Measurements from ENCODE around the gene DNAJC8. TPM values are rescaled to one million over a fixed set of nuclear protein-coding genes. Genes with fewer than 3 reads are reported as not detected.

DNAJC8 gene
- total RNA-seq, 1 donor from 2014 or later = 90.2 TPM

DNA sequence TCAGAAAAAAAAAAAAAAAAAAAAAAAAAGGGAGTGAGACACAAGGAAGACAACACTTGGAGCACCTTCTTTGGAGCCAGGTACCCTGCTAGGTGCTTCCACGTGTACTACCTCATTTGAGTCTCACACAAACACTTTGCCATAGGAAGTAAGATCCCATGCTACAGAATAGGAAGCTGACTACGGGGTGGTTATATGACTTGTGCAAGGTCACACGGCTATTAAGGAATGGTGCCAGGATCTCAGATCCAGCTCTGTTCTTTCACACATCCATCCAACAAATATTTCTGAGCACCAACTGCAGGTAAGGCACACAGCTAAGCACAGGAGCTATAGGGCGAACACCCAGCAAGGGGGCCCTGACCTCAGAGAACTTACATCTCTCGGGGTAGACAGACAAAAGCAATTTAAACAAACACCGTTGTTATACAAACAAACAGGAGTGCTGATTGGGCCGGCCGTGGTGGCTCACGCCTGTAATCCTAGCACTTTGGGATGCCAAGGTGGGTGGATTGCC, 78.7 kb downstream of the DNAJC8 start:
- no peak overlapping the region for H3K4me3 Mint-ChIP-seq
- H3K27ac Mint-ChIP-seq = no peak overlapping the region
- H3K27me3 Mint-ChIP-seq = no peaks in the 10 kb centered on the region
- DNase-seq (ENCODE audit: extremely low spot score, unreplicated experiment) = no peak
- H3K4me1 Mint-ChIP-seq (ENCODE audit: unreplicated experiment) = no peaks in the 10 kb centered on the region
- peaks cover 4% of the 10 kb centered on the region for H3K9me3 Mint-ChIP-seq
- H3K36me3 Mint-ChIP-seq = no peaks in the 10 kb centered on the region
- TF ChIP-seq, protein P1, sequence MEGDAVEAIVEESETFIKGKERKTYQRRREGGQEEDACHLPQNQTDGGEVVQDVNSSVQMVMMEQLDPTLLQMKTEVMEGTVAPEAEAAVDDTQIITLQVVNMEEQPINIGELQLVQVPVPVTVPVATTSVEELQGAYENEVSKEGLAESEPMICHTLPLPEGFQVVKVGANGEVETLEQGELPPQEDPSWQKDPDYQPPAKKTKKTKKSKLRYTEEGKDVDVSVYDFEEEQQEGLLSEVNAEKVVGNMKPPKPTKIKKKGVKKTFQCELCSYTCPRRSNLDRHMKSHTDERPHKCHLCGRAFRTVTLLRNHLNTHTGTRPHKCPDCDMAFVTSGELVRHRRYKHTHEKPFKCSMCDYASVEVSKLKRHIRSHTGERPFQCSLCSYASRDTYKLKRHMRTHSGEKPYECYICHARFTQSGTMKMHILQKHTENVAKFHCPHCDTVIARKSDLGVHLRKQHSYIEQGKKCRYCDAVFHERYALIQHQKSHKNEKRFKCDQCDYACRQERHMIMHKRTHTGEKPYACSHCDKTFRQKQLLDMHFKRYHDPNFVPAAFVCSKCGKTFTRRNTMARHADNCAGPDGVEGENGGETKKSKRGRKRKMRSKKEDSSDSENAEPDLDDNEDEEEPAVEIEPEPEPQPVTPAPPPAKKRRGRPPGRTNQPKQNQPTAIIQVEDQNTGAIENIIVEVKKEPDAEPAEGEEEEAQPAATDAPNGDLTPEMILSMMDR (conservative IDR thresholded peaks at IDR 0.05) = no peak

Other genes starting within 250 kb of the DNAJC8 start
- gene EYA3, start 144.4 kb downstream of the DNAJC8 start, total RNA-seq (ENCODE audit: low replicate concordance) = 26.6 and 35.4 TPM in 2 replicates
- gene PTAFR, start 56.3 kb downstream of the DNAJC8 start, total RNA-seq (ENCODE audit: low replicate concordance) = 0.48 and 0.95 TPM in 2 replicates
- gene ATP5IF1, start 3.1 kb upstream of the DNAJC8 start, total RNA-seq (ENCODE audit: low replicate concordance) = 143 and 144 TPM in 2 replicates
- 21.5 and 40.2 TPM in 2 replicates for gene SESN2, start 26.5 kb upstream of the DNAJC8 start, total RNA-seq (ENCODE audit: low replicate concordance)
- gene MED18, start 96.0 kb upstream of the DNAJC8 start, total RNA-seq (ENCODE audit: low replicate concordance) = 12.4 and 17.8 TPM in 2 replicates
- gene PHACTR4, start 136.7 kb upstream of the DNAJC8 start, total RNA-seq (ENCODE audit: low replicate concordance) = 40.3 and 50.3 TPM in 2 replicates

Data from type B pancreatic cell (in vitro differentiated cells).